ENCODE data around the gene CLCN5.
A peak's percentile ranks its signal among the peaks of the same experiment; 100 is the strongest.

The CLCN5 gene

GRCh38 chrX:50075630-50076339, 153.4 kb downstream of the CLCN5 start:
- H3K4me1 Mint-ChIP-seq = no peaks in the 10 kb centered on the region
- TF ChIP-seq CTCF (IDR thresholded peaks at IDR 0.05; ENCODE audit: unreplicated experiment in 3 of 3) = no peak
- peaks cover 8% of the 10 kb centered on the region for H3K36me3 Mint-ChIP-seq (ENCODE audit: low read depth)
- H3K27me3 Mint-ChIP-seq (ENCODE audit: low read depth) = no peaks in the 10 kb centered on the region
- H3K9me3 Mint-ChIP-seq = no peaks in the 10 kb centered on the region
- no peak overlapping the region for H3K27ac Mint-ChIP-seq
- H3K4me3 Mint-ChIP-seq = no peak overlapping the region

- Mint-ChIP-seq H3K4me1 (peaks cover 9% of the 10 kb centered on the region), H3K36me3 (ENCODE audit: low read depth) (peaks cover 24% of the 10 kb centered on the region), H3K4me3 (no peak overlapping the region), H3K27ac (peak overlapping the region; percentile 77 to 97 (median 83)), H3K9me3 (no peaks in the 10 kb centered on the region), H3K27me3 (ENCODE audit: low read depth) (no peaks in the 10 kb centered on the region)
- TF ChIP-seq CTCF (IDR thresholded peaks at IDR 0.05; ENCODE audit: unreplicated experiment in 3 of 3) = peak; percentile 29 to 42 (median 31)
Observed at GRCh38 chrX:50081282-50081889, 159.0 kb downstream of the CLCN5 start.

GRCh38 chrX:50082741-50083140, 160.3 kb downstream of the CLCN5 start:
- Mint-ChIP-seq H3K4me1 (peaks cover 9% of the 10 kb centered on the region), H3K27me3 (ENCODE audit: low read depth) (no peaks in the 10 kb centered on the region), H3K4me3 (no peak overlapping the region), H3K9me3 (no peaks in the 10 kb centered on the region), H3K36me3 (ENCODE audit: low read depth) (peaks cover 26% of the 10 kb centered on the region), H3K27ac (peak overlapping the region in 2 of 3 experiments; percentile 33 to 74)
- no peak for TF ChIP-seq CTCF (IDR thresholded peaks at IDR 0.05; ENCODE audit: unreplicated experiment in 3 of 3)

GRCh38 chrX:50088645-50089044, 166.2 kb downstream of the CLCN5 start:
- H3K9me3 Mint-ChIP-seq = no peaks in the 10 kb centered on the region
- peaks cover 51% of the 10 kb centered on the region for H3K36me3 Mint-ChIP-seq (ENCODE audit: low read depth)
- no peak overlapping the region for H3K4me3 Mint-ChIP-seq
- no peak overlapping the region for H3K27ac Mint-ChIP-seq
- no peak for TF ChIP-seq CTCF (IDR thresholded peaks at IDR 0.05; ENCODE audit: unreplicated experiment in 3 of 3)
- no peaks in the 10 kb centered on the region for H3K4me1 Mint-ChIP-seq
- H3K27me3 Mint-ChIP-seq (ENCODE audit: low read depth) = no peaks in the 10 kb centered on the region

GRCh38 chrX:50093625-50094024, 171.2 kb downstream of the CLCN5 start:
- H3K4me3 Mint-ChIP-seq = no peak overlapping the region
- H3K27me3 Mint-ChIP-seq (ENCODE audit: low read depth) = no peaks in the 10 kb centered on the region
- no peak for TF ChIP-seq CTCF (IDR thresholded peaks at IDR 0.05; ENCODE audit: unreplicated experiment in 3 of 3)

GRCh38 chrX:50097071-50097470, 174.7 kb downstream of the CLCN5 start:
- Mint-ChIP-seq H3K9me3 (no peaks in the 10 kb centered on the region), H3K4me1 (peaks cover 16% of the 10 kb centered on the region), H3K36me3 (ENCODE audit: low read depth) (peaks cover 16% of the 10 kb centered on the region), H3K27me3 (ENCODE audit: low read depth) (no peaks in the 10 kb centered on the region), H3K4me3 (no peak overlapping the region), H3K27ac (peak overlapping the region; percentile 48 to 80 (median 69))
- TF ChIP-seq CTCF (IDR thresholded peaks at IDR 0.05; ENCODE audit: unreplicated experiment in 3 of 3) = no peak

More at GRCh38 chrX:50093625-50094024, 171.2 kb downstream of the CLCN5 start:
- no peaks in the 10 kb centered on the region for H3K9me3 Mint-ChIP-seq
- H3K36me3 Mint-ChIP-seq (ENCODE audit: low read depth) = peaks cover 37% of the 10 kb centered on the region
- H3K27ac Mint-ChIP-seq = peak overlapping the region; percentile 53 to 85 (median 81)
- peaks cover 11% of the 10 kb centered on the region for H3K4me1 Mint-ChIP-seq

Measured in nephron (organoid).